CD4-positive, alpha-beta T cell treated with Interleukin-4 for 4 hours (primary cell): ENCODE data around the gene CTNNA2.

Experiments used
- DNase-seq: peaks from one replicate; pipeline ENCODE4 v3.0.0-alpha.2; 2020

Gene CTNNA2

GRCh38 chr2:80643598-80643997 is 1130.7 kb downstream of the CTNNA2 start:
- no peak for DNase-seq

- DNase-seq: no peak
Measured at GRCh38 chr2:80651435-80651834, 1138.6 kb downstream of the CTNNA2 start.

GRCh38 chr2:80655265-80655664 is 1142.4 kb downstream of the CTNNA2 start:
- DNase-seq: no peak

GRCh38 chr2:80670763-80671162 is 1157.9 kb downstream of the CTNNA2 start:
- DNase-seq: no peak

GRCh38 chr2:80687524-80687923 is 1174.7 kb downstream of the CTNNA2 start:
- DNase-seq: no peak

- DNase-seq: no peak
Measured at GRCh38 chr2:80689106-80689505, 1176.3 kb downstream of the CTNNA2 start.
